NCI-H1092 (cell line): ENCODE data around the gene PTBP1.
"Not testable (repeated sequence)": the region's sequence is repeated elsewhere in the genome, so short reads cannot be mapped to it uniquely, and the experiment has no call there.

Experiments used
- DNase-seq: peaks from one replicate; lab custom pipeline; 2025; lab: John Stamatoyannopoulos, UW

Gene PTBP1

GRCh38 chr19:829129-829758 is 32.0 kb downstream of the PTBP1 start:
- no peak for DNase-seq

DNA sequence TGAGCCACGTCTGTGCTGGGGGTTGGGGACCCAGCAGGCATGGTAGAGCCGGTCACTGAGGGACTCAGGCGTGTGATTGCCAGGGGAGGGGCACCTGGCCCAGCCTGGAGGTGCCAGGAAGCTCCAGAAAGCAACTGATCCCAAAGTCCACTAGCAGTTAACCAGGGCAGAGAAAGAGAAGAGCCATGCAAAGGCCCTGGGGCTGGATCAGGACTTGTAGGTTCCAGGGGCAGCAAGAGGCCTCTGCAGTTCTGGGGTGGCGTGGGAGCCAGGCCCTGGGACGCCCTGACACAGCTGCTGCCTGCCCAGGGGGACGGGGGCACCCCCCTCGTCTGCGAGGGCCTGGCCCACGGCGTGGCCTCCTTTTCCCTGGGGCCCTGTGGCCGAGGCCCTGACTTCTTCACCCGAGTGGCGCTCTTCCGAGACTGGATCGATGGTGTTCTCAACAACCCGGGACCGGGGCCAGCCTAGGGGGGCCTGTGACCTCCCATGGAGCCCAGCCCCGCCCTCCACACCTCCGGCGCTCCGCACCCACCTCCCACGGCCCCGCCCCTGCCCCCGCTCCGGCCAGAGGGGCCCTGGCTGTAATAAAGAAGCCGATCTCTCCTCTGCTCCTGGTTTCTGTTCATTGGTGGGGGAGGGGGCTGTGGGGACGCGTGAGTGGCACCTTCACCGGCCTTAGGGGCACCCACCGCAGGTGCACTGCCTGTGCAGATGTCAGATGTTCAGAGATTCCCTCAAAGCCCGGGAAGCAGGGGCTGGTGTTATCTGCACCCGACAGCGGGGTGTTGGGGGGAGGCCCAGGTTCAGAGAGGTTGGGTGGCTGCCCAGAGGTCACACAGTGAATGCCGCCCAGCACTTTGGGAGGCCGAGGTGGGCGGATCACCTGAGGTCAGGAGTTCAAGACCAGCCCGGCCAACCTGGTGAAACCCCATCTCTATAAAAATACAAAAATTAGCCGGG is 34.4 kb downstream of the PTBP1 start:
- no peak for DNase-seq

GRCh38 chr19:834216-834615 is 37.0 kb downstream of the PTBP1 start:
- no peak for DNase-seq

DNA sequence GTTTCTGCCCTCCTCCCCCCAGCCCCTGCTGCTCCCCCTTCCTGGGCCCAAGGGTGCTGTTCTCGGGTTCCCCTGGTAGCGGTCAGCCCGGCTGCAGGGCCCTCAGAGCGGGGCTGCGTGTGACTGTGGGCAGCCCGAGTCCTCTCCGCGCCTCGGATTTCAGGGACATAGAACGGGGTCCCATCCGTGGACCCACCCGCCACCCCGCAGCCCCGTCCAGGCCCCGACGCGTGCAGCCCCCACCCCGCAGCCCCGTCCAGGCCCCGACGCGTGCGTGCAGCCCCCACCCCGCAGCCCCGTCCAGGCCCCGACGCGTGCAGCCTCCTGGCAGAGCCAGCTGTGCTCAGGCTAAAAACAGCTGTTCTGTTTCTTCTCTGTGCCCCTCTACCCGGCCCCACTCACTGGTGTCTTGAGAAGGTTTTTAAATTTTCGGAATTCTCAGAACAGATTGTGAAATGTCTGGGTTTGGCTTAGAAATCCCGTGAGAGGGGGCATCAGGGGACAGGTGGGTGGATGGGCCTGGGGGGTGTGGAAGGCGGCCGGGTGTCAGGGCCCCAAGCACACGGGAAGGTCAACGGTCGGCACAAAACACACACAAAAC is 38.1 kb downstream of the PTBP1 start:
- DNase-seq, result no peak

DNA sequence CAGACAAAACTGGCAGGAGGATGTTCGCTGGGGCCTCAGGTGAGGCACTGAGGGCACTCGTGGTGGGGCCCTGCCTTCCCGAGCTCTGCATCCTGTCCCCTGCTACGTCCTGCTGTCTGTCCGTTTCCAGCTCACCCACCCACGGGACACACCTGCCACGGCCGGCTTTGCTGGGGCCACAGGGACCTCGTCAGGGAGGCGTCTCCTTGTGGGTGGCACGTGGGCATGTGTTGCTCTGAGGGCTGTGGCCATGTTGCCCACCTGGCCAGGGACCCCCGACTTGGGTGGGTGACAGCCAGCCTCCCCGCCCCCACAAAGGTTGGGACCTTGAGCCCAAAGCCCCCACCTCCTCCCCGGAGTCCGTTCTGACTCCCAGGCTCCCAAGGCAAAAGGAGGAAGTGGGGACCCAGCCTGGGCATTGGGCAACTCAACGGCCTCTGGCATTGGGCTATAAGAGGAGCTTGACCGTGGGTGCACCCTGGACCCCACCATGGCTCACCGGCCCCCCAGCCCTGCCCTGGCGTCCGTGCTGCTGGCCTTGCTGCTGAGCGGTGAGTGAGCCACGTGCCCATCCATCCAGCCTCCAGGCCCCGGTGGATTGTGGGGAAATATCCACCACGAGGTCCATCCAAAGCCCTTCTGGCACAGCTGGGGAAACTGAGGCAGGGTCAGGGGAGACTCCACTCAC is 43.4 kb downstream of the PTBP1 start, which contains the start of gene PRTN3:
Gene PRTN3, plus strand, starts transcription at position 481 of the 688 bp plus-strand sequence. Its CDS starts 10 bp downstream, at position 491.
- DNase-seq, result no peak

DNA sequence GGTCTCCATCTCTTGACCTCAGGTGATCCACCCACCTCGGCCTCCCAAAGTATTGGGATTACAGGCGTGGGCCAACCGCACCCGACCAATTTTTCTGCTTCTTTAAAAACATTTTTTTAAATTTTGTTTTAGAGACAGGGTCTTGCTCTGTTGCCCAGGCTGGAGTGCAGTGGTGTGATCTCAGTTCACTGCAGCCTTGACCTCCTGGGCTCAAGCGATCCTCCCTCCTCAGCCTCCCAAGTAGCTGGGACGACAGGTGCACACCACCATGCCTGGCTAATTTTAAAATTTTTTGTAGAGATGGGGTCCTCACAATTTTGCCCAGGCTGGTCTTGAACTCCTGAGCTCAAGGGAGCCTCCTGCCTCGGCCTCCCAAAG is 45.5 kb downstream of the PTBP1 start:
- not testable (repeated sequence) for DNase-seq

- DNase-seq, result no peak
Observed at GRCh38 chr19:843180-843835, 46.1 kb downstream of the PTBP1 start.

GRCh38 chr19:843836-844545 is 46.7 kb downstream of the PTBP1 start:
- DNase-seq, result no peak

GRCh38 chr19:844546-844971 is 47.3 kb downstream of the PTBP1 start:
- no peak for DNase-seq

DNA sequence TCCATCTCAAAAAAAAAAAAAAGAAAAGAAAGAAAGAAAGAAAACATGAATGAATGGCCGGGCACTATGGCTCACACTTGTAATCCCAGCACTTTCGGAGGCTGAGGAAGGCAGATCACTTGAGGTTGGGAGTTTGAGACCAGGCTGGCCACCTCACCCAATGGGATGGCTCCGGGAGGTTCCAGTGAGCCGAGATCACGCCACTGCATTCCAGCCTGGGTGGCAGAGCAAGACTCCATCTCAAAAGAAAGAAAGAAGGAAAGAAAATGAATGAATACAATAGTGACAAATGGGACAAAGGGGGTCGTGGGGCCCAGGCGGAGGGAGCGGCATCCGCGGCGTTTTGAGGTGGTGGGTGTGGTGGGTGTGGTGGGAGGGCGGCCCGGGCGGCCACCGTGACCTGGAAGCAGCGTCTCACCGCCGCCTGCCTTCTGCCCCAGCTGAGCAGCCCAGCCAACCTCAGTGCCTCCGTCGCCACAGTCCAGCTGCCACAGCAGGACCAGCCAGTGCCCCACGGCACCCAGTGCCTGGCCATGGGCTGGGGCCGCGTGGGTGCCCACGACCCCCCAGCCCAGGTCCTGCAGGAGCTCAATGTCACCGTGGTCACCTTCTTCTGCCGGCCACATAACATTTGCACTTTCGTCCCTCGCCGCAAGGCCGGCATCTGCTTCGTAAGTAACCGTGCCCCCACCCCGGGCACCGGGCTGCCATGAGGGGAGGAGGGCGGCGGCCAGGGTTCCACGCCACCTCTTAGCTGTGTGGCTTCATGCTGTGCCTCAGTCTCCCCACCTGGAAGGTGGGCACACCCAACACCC is 48.7 kb downstream of the PTBP1 start:
- no peak for DNase-seq

GRCh38 chr19:848386-848921 is 51.2 kb downstream of the PTBP1 start:
- DNase-seq, result no peak

- not testable (repeated sequence) for DNase-seq
Observed at GRCh38 chr19:849195-849594, 51.9 kb downstream of the PTBP1 start.

DNA sequence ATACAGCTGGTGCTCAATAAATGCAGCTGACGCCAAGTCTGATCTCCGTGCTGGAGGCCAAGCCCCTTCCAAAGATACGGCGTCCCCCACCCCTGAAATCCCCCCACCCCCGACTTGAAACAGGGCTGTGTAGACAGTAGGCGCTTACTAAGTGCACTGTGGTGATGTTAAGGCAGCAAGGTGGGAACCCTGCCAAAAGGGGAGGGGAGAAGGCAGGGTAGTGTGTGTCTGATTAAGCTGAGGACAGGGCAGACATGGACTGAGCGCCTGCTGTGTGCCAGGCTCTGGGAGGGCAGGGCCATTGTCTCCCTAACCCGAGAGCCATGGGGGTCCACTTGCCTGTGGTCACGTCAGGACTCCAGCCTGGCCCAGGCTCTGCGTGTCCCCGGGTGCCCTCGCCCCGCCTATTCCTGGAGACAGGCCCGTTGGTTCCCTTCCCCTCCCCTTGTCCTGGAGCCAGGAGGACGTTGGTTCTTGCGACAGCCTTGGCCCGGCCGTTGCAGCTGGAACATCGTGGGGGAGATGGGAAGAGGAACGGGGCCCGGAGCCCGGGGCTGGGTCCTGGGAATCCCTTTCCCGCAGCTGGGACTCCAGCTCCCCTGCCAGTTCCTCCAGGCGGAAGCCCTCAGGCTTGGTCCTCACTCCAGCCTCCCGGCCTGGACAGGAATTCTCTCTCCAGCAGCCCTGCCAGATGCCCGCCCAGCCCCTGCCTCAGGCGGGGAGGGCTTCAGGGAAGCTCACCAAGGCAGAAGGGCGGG is 53.1 kb downstream of the PTBP1 start:
- DNase-seq, result no peak

GRCh38 chr19:850979-851335 is 53.7 kb downstream of the PTBP1 start:
- no peak for DNase-seq

DNA sequence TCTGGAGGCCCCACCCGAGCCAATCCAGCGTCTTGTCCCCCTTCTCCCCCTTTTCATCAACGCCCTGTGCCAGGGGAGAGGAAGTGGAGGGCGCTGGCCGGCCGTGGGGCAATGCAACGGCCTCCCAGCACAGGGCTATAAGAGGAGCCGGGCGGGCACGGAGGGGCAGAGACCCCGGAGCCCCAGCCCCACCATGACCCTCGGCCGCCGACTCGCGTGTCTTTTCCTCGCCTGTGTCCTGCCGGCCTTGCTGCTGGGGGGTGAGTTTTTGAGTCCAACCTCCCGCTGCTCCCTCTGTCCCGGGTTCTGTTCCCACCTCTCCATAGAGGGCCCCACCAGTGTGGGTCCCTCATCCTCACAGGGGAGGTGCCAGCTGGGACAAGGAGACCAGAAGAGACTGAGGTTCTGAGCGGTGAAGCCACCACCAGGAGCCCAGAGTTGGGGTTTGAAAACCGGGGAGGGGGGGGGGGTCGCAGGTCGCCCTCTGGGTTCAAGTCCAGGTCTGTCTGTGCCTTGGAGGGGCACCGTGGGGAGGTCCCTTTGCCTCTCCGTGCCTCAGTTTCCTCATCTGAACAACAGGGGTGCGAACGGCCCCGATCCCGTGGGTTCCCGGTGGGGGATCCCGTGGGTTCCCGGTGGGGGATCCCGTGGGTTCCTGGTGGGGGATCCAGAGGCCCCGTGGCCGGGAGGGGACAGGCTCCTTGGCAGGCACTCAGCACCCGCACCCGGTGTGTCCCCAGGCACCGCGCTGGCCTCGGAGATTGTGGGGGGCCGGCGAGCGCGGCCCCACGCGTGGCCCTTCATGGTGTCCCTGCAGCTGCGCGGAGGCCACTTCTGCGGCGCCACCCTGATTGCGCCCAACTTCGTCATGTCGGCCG is 55.1 kb downstream of the PTBP1 start, which contains the start of gene ELANE:
Gene ELANE, plus strand, starts transcription at position 168 of the 878 bp plus-strand sequence. Its CDS starts 26 bp downstream, at position 194.
- no peak for DNase-seq

DNA sequence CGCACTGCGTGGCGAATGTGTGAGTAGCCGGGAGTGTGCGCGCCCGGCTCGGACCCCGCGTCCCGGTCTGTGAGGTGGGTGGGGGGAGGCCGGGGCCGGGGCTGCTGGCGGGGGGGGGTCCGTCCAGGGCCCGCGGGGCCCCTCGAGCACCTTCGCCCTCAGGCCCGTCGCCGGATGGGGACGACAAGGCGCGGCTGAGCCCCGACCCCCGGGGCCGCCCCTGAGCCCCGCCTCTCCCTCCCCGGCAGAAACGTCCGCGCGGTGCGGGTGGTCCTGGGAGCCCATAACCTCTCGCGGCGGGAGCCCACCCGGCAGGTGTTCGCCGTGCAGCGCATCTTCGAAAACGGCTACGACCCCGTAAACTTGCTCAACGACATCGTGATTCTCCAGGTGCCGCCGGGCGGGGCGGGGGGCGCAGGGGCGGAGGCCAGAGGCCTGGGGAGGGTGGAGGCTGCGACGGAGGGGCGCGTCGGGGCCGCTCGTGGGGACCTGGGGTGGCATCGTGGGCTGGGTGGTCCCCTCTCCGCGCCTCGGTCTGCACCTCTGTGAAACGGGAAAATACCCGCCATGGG is 55.8 kb downstream of the PTBP1 start:
- no peak for DNase-seq

DNA sequence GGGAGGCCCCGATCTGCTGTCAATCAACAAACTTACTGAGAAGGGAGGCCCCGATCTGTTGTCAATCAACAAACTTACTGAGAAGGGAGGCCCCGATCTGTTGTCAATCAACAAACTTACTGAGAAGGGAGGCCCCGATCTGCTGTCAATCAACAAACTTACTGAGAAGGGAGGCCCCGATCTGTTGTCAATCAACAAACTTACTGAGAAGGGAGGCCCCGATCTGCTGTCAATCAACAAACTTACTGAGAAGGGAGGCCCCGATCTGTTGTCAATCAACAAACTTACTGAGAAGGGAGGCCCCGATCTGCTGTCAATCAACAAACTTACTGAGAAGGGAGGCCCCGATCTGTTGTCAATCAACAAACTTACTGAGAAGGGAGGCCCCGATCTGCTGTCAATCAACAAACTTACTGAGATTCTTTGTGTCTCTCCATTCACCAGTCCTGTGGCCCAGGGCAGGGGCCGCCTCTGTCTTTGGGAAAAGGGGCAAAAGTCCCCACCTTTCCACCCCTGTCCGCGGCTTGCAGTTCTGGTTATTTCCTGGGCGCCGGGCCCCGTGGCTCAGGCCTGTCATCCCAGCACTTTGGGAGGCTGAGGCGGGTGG is 56.5 kb downstream of the PTBP1 start:
- DNase-seq, result not testable (repeated sequence)
